B cell (primary cell): ENCODE data around the gene CASK.

Experiments
- CTCF ChIP-seq: fragments of 200-600 bp; IDR thresholded peaks from one replicate; pipeline ENCODE4 v1.8.0; 2022; ENCODE audit warnings: antibody characterized with exemption, mild to moderate bottlenecking
- EZH2 ChIP-seq: IDR thresholded peaks from 2 replicates; pipeline ENCODE4 v1.6.1; 2012; ENCODE audit warnings: borderline replicate concordance, low read depth, mild to moderate bottlenecking, moderate library complexity, low read length; ENCODE audit not compliant: insufficient read depth, poor library complexity, severe bottlenecking

- TF ChIP-seq CTCF (no peak), EZH2 (no peak)
These were observed 33.9 kb downstream of the CASK start for GRCh38 chrX:41889317-41890025.
